T-helper 2 cell treated with Interferon-gamma antibody and Interleukin-4, amounts not matched to agents 5 μg/mL and 100 μg/mL, for 36 hours (primary cell): Measurements from ENCODE around the gene SYTL2.
"Not testable (repeated sequence)": the region's sequence is repeated elsewhere in the genome, so short reads cannot be mapped to it uniquely, and the experiment has no call there.

Experiments
- DNase-seq: peaks from one replicate; pipeline ENCODE4 v3.0.0; 2021; ENCODE audit warnings: low spot score
- H3K27ac Mint-ChIP-seq: one replicate; pipeline ENCODE4 v1.8.0; 2021; ENCODE audit warnings: mild to moderate bottlenecking, mixed read lengths
- H3K27me3 Mint-ChIP-seq: one replicate; pipeline ENCODE4 v1.8.0; 2021; ENCODE audit warnings: low read depth, mixed read lengths
- H3K36me3 Mint-ChIP-seq: one replicate; pipeline ENCODE4 v1.8.0; 2021; ENCODE audit warnings: low read depth, mixed read lengths
- H3K4me1 Mint-ChIP-seq: one replicate; pipeline ENCODE4 v1.8.0; 2021; ENCODE audit warnings: low read depth, mixed read lengths
- H3K4me3 Mint-ChIP-seq: one replicate; pipeline ENCODE4 v1.8.0; 2022; ENCODE audit warnings: mild to moderate bottlenecking, moderate library complexity, mixed read lengths
- H3K9me3 Mint-ChIP-seq: one replicate; pipeline ENCODE4 v1.8.0; 2021; ENCODE audit warnings: mixed read lengths

Gene SYTL2

GRCh38 chr11:85656777-85657176 is 154.2 kb downstream of the SYTL2 start:
- no peak overlapping the region for H3K4me3 Mint-ChIP-seq
- H3K4me1 Mint-ChIP-seq, result peaks cover 46% of the 10 kb centered on the region
- no peaks in the 10 kb centered on the region for H3K9me3 Mint-ChIP-seq
- peaks cover 54% of the 10 kb centered on the region for H3K36me3 Mint-ChIP-seq
- no peak overlapping the region for H3K27ac Mint-ChIP-seq
- no peak for DNase-seq
- no peaks in the 10 kb centered on the region for H3K27me3 Mint-ChIP-seq

GRCh38 chr11:85654343-85654742 is 156.6 kb downstream of the SYTL2 start:
- not testable (repeated sequence) for H3K9me3 Mint-ChIP-seq, DNase-seq, H3K27ac Mint-ChIP-seq, H3K27me3 Mint-ChIP-seq, H3K4me3 Mint-ChIP-seq
- Mint-ChIP-seq H3K36me3 (peaks cover 34% of the 10 kb centered on the region), H3K4me1 (peaks cover 32% of the 10 kb centered on the region)

DNA sequence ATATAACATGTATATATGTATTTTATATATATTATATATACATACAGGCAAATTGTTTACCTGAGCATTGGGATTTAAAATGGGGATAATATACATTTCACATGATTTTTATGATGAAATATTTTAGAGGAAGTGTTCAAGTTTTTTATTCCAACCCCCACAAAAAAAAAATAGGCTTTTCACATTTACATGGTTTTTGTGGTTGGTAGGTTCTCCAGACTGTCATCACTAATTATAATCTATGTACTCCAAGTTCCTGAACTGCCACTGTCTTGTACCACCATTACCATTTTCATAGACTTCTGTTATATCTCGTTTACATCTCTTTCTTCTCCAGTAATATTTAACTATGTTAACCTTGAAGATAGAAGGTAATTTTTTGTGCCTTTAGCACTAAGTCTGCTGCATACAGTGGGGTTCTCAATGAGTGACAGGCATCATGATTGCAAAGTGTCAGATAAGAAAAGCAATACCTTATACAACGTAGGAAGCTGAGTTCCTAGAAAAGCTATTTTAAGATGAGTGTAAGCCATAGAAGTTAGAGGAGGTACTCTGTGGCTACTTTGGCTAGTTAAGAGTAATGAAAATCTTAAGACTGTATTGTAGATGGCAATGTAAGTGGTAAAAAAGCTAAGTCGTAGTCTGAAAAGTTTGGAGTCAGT is 158.0 kb downstream of the SYTL2 start:
- H3K36me3 Mint-ChIP-seq, result peaks cover 25% of the 10 kb centered on the region
- no peaks in the 10 kb centered on the region for H3K9me3 Mint-ChIP-seq
- H3K4me1 Mint-ChIP-seq, result peaks cover 30% of the 10 kb centered on the region
- no peaks in the 10 kb centered on the region for H3K27me3 Mint-ChIP-seq
- no peak for DNase-seq
- no peak overlapping the region for H3K4me3 Mint-ChIP-seq
- H3K27ac Mint-ChIP-seq, result peak overlapping the region; percentile 22

DNA sequence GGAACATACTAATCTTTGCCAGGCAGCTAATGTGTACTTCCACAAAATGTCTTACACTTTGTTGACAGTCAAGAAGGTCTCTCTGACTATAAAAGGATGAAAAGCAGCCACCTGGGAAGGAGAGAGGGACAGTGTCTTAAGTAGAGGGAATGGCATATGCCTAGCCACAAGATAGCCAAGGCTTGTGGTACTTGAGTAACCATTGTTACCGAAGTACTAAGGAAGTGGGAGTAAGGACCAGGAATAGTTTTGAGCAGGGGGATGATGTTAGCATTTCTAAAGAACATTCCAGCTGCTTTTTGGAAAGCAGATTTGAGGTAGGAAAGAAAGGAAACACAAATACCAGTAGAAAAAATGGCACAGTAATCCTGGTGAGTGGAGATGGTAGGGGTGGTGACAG is 159.8 kb downstream of the SYTL2 start:
- peaks cover 14% of the 10 kb centered on the region for H3K36me3 Mint-ChIP-seq
- H3K27ac Mint-ChIP-seq, result no peak overlapping the region
- DNase-seq, result no peak
- H3K4me3 Mint-ChIP-seq, result no peak overlapping the region
- peaks cover 27% of the 10 kb centered on the region for H3K4me1 Mint-ChIP-seq
- no peaks in the 10 kb centered on the region for H3K9me3 Mint-ChIP-seq
- H3K27me3 Mint-ChIP-seq, result no peaks in the 10 kb centered on the region

- peak within 1 kb of the TSS; percentile 97 for H3K4me3 Mint-ChIP-seq
- DNase-seq, result peak; percentile 90
- H3K27me3 Mint-ChIP-seq, result peaks cover 23% of the 10 kb centered on the region
- H3K36me3 Mint-ChIP-seq, result peaks cover 8% of the 10 kb centered on the region
- H3K27ac Mint-ChIP-seq, result peak within 1 kb of the TSS; percentile 96
- no peaks in the 10 kb centered on the region for H3K9me3 Mint-ChIP-seq
- H3K4me1 Mint-ChIP-seq, result peaks cover 18% of the 10 kb centered on the region
Observed at GRCh38 chr11:85647604-85648299, 163.2 kb downstream of the SYTL2 start, which contains the start of gene TMEM126A. TSS of gene TMEM126A (plus strand) at chr11:85647967. CDS start at chr11:85650256, 2,289 bp downstream.

GRCh38 chr11:85647078-85647477 is 163.9 kb downstream of the SYTL2 start:
- peaks cover 5% of the 10 kb centered on the region for H3K36me3 Mint-ChIP-seq
- peak overlapping the region; percentile 96 for H3K27ac Mint-ChIP-seq
- DNase-seq, result no peak
- peaks cover 15% of the 10 kb centered on the region for H3K4me1 Mint-ChIP-seq
- H3K9me3 Mint-ChIP-seq, result no peaks in the 10 kb centered on the region
- peaks cover 28% of the 10 kb centered on the region for H3K27me3 Mint-ChIP-seq
- H3K4me3 Mint-ChIP-seq, result peak overlapping the region; percentile 97
